Endothelial cell of umbilical vein (primary cell): ENCODE data around the gene PDSS2. TPM values are rescaled to one million over a fixed set of nuclear protein-coding genes. Genes with fewer than 3 reads are reported as not detected.

Experiments
- BruUV-seq: library from RNA; stranded (reverse); fragments of 400-500 nt; replicated peaks from 2 replicates; lab custom pipeline; 2021; lab: Mats Ljungman, UMichigan
- CTCF ChIA-PET: fragments of 300-600, 350-600 bp; sonication (Branson Sonifier 250); formaldehyde crosslinking; loops from one replicate; lab custom pipeline; 2021; ENCODE audit warnings: antibody characterized with exemption, inconsistent platforms; lab: Charles Lee
- POLR2A ChIA-PET: fragments of 300-600, 350-600 bp; sonication (Branson Sonifier 250); formaldehyde crosslinking; loops from one replicate; lab custom pipeline; 2021; ENCODE audit warnings: antibody characterized with exemption, inconsistent platforms; lab: Charles Lee
- DNase-seq: peaks from one replicate; pipeline ENCODE4 v3.0.0-alpha.2; 2011; ENCODE audit warnings: low read depth, low spot score
- FAIRE-seq: peaks from 2 replicates; lab custom pipeline; 2011; peaks lifted over from hg19 to GRCh38; lab: Jason Lieb, UNC
- H2AFZ ChIP-seq: 2 replicates; pipeline ENCODE4 v1.6.0; 2012; ENCODE audit warnings: low read depth, low read length, control low read depth, inconsistent platforms
- H3K27ac ChIP-seq: 2 replicates; pipeline ENCODE4 v1.5.1; 2011; ENCODE audit warnings: low read depth, mild to moderate bottlenecking, control low read depth, low read length, moderate library complexity; ENCODE audit not compliant: insufficient read depth
- H3K27me3 ChIP-seq, 2 experiments: 2 replicates each; pipeline versions ENCODE4 v1.6.0 to v1.6.1; 2011; ENCODE audit warnings: low read length in 2 of 2, mixed read lengths in 1 of 2; ENCODE audit not compliant: control insufficient read depth in 2 of 2, insufficient read depth in 2 of 2
- H3K36me3 ChIP-seq, 2 experiments: 2 replicates in 1 of 2; 3 replicates in 1 of 2; pipeline ENCODE4 v1.5.1; 2011; ENCODE audit warnings: low read length in 2 of 2, mild to moderate bottlenecking in 1 of 2, moderate library complexity in 1 of 2; ENCODE audit not compliant: control insufficient read depth in 2 of 2, insufficient read depth in 2 of 2; ENCODE audit errors: extremely low read depth in 1 of 2
- H3K4me1 ChIP-seq: 3 replicates; pipeline ENCODE4 v1.5.1; 2011; ENCODE audit warnings: mild to moderate bottlenecking, low read length; ENCODE audit not compliant: control insufficient read depth, insufficient read depth; ENCODE audit errors: extremely low read depth
- H3K4me2 ChIP-seq: 2 replicates; pipeline ENCODE4 v1.6.1; 2011; ENCODE audit warnings: low read length, control low read depth, mixed read lengths; ENCODE audit not compliant: insufficient read depth
- H3K4me3 ChIP-seq, 3 experiments: fragments of 200-600 bp in 1 of 3; sonication (generic), shearing (Covaris generic) in 1 of 3; replicated peaks in 1 of 3; 2 replicates each; pipeline ENCODE4 v1.5.1; 2011 to 2016; ENCODE audit warnings: control low read depth in 3 of 3, low read length in 3 of 3, mild to moderate bottlenecking in 2 of 3, inconsistent platforms in 1 of 3, low read depth in 1 of 3, moderate library complexity in 1 of 3; ENCODE audit not compliant: insufficient read depth in 1 of 3
- H3K79me2 ChIP-seq: 2 replicates; pipeline ENCODE4 v1.6.0; 2012; ENCODE audit warnings: low read length, inconsistent platforms; ENCODE audit not compliant: control insufficient read depth, insufficient read depth
- H3K9ac ChIP-seq: replicated peaks from 2 replicates; pipeline ENCODE3; 2011; ENCODE audit warnings: low read length, control low read depth; ENCODE audit not compliant: insufficient read depth; ENCODE audit errors: extremely low read depth
- H3K9me1 ChIP-seq: replicated peaks from 3 replicates; pipeline ENCODE4 v1.6.0; 2011; ENCODE audit warnings: mild to moderate bottlenecking, low read length; ENCODE audit not compliant: control insufficient read depth, insufficient read depth; ENCODE audit errors: extremely low read depth
- H3K9me3 ChIP-seq: replicated peaks from 2 replicates; pipeline ENCODE4 v1.5.1; 2012; ENCODE audit warnings: low read length, inconsistent platforms; ENCODE audit not compliant: control insufficient read depth, insufficient read depth
- H4K20me1 ChIP-seq: replicated peaks from 2 replicates; pipeline ENCODE3; 2011; ENCODE audit warnings: mild to moderate bottlenecking, low read length; ENCODE audit not compliant: control insufficient read depth, insufficient read depth; ENCODE audit errors: extremely low read depth
- EZH2 ChIP-seq: IDR thresholded peaks from 2 replicates; pipeline ENCODE4 v1.6.1; 2012; ENCODE audit warnings: borderline replicate concordance, low read depth, mild to moderate bottlenecking, moderate library complexity, low read length, inconsistent platforms; ENCODE audit not compliant: severe bottlenecking
- FOS ChIP-seq: IDR thresholded peaks from 2 replicates; pipeline ENCODE4 v1.6.1; 2011; ENCODE audit warnings: mild to moderate bottlenecking, low read length, moderate library complexity, borderline replicate concordance; ENCODE audit not compliant: insufficient read depth
- JUN ChIP-seq: IDR thresholded peaks from 2 replicates; pipeline ENCODE4 v1.6.1; 2011; ENCODE audit warnings: borderline replicate concordance, low read depth; ENCODE audit not compliant: insufficient read length, insufficient read depth
- MYC ChIP-seq: IDR thresholded peaks from one replicate; pipeline ENCODE4 v1.6.1; 2011; ENCODE audit warnings: mild to moderate bottlenecking, low read depth, low read length
- POLR2AphosphoS5 ChIP-seq: IDR thresholded peaks from 2 replicates; pipeline ENCODE4 v1.6.1; 2012; ENCODE audit warnings: low read depth, mild to moderate bottlenecking, control low read depth, low read length, moderate library complexity; ENCODE audit not compliant: insufficient read depth
- dilution Hi-C: fragments of 300-500 bp; cut with MboI; formaldehyde crosslinking; loops from one replicate; pipeline ENCODE4 v1.15.0; 2019; ENCODE audit warnings: low sequenced_read_pairs; ENCODE audit not compliant: extremely low pct_ligation_motif_present
- intact Hi-C: fragments of 100-400 bp; cut with micrococcal nuclease; formaldehyde crosslinking; loops from one replicate; pipeline ENCODE4 v1.10.0; 2022
- polyA plus RNA-seq, 4 experiments: library from polyadenylated mRNA; depleted of rRNA in 3 of 4; stranded (reverse) in 3 of 4; unstranded in 1 of 4; fragments of >200 nt; gene quantifications; 2 replicates each; pipeline versions ENCODE4 v1.2.1 to v1.2.3, GENCODE V29; 2011 to 2012; ENCODE audit warnings: missing spikeins in 1 of 4
- total RNA-seq: library from RNA; stranded (reverse); gene quantifications from 2 replicates; pipeline ENCODE4 v1.2.3, GENCODE V29; 2021
- TF ChIP-seq, protein P1 (sequence below), 2 donors: IDR thresholded peaks; 1 replicate in 1 of 2; 2 replicates in 1 of 2; pipeline ENCODE4 v1.5.1; 2011; ENCODE audit warnings: low read length in 2 of 2, mild to moderate bottlenecking in 2 of 2, moderate library complexity in 2 of 2, control low read depth in 1 of 2, inconsistent platforms in 1 of 2, low read depth in 1 of 2; ENCODE audit not compliant: insufficient read depth in 1 of 2; ENCODE audit errors: extremely low read depth in 1 of 2
- TF ChIP-seq, protein P2 (sequence below): IDR thresholded peaks from 2 replicates; pipeline ENCODE4 v1.6.1; 2011; ENCODE audit not compliant: insufficient read depth, insufficient read length

The PDSS2 gene
- total and polyA plus RNA-seq, 2 donors (not counting 3 experiments of a cell fraction or from before 2014, with no cell fraction given), result 7.6 to 9.3 TPM

DNA sequence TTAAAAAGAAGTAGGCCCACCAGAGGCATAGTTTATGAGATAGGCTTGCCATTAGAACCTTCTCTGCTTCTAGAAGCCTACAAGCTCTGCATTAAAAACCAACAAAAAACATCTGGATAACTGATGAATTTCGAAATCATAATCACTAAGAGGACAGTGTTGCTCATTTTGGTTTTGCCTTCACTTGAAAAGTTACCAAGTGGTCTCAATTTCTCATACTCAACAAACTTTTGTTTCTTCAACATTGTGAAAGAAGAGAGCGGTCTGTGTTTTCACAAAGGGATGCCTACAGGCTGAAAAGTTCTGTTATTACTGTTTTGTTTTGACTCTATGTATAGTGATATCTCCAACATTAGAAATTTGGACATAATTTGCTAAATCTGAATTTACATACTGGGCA lies 98.9 kb downstream of the PDSS2 start:
- dilution Hi-C loops, result no loop called here
- H3K9me3 ChIP-seq, result no peaks in the 10 kb centered on the region
- no peak overlapping the region for H3K27ac ChIP-seq
- FAIRE-seq (no peak), DNase-seq (no peak)
- POLR2A ChIA-PET, result no interaction called here
- TF ChIP-seq POLR2AphosphoS5 (no peak), MYC (no peak), EZH2 (no peak), JUN (no peak), FOS (no peak)
- TF ChIP-seq, protein P1, sequence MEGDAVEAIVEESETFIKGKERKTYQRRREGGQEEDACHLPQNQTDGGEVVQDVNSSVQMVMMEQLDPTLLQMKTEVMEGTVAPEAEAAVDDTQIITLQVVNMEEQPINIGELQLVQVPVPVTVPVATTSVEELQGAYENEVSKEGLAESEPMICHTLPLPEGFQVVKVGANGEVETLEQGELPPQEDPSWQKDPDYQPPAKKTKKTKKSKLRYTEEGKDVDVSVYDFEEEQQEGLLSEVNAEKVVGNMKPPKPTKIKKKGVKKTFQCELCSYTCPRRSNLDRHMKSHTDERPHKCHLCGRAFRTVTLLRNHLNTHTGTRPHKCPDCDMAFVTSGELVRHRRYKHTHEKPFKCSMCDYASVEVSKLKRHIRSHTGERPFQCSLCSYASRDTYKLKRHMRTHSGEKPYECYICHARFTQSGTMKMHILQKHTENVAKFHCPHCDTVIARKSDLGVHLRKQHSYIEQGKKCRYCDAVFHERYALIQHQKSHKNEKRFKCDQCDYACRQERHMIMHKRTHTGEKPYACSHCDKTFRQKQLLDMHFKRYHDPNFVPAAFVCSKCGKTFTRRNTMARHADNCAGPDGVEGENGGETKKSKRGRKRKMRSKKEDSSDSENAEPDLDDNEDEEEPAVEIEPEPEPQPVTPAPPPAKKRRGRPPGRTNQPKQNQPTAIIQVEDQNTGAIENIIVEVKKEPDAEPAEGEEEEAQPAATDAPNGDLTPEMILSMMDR (IDR thresholded peaks at IDR 0.05; ENCODE audit: extremely low read depth in 1 of 2, insufficient read depth in 1 of 2, low read depth in 1 of 2, low read length in 2 of 2), result no peak
- TF ChIP-seq, protein P2, sequence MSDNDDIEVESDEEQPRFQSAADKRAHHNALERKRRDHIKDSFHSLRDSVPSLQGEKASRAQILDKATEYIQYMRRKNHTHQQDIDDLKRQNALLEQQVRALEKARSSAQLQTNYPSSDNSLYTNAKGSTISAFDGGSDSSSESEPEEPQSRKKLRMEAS, result no peak
- BruUV-seq, result no TSS peak
- no peaks in the 10 kb centered on the region for H3K36me3 ChIP-seq
- no peaks in the 10 kb centered on the region for H3K4me1 ChIP-seq
- no peak overlapping the region for H2AFZ ChIP-seq
- intact Hi-C loops, result no loop called here
- no peak overlapping the region for H3K9ac ChIP-seq
- H3K27me3 ChIP-seq, result no peaks in the 10 kb centered on the region
- no peaks in the 10 kb centered on the region for H3K9me1 ChIP-seq
- H3K79me2 ChIP-seq, result no peaks in the 10 kb centered on the region
- H4K20me1 ChIP-seq, result no peaks in the 10 kb centered on the region
- H3K4me2 ChIP-seq, result no peak overlapping the region
- CTCF ChIA-PET, result interaction anchor here (1.4 kb wide), 1 partner anchor 9 kb away, joined by 4 read pairs; no protein-coding TSS in a partner anchor
- no peak overlapping the region for H3K4me3 ChIP-seq
